AG09319 (cell line): ENCODE data around the gene ATXN7L1.

ENCODE experiments used
- DNase-seq: peaks from one replicate; pipeline ENCODE4 v3.0.0-alpha.2; 2010; ENCODE audit warnings: low read depth; ENCODE audit errors: extremely low read depth
- TF ChIP-seq, protein P1 (sequence below): IDR thresholded peaks from 2 replicates; pipeline ENCODE4 v1.5.1; 2011; ENCODE audit warnings: low read depth, mild to moderate bottlenecking, inconsistent platforms, low read length, moderate library complexity

ATXN7L1 gene

DNA sequence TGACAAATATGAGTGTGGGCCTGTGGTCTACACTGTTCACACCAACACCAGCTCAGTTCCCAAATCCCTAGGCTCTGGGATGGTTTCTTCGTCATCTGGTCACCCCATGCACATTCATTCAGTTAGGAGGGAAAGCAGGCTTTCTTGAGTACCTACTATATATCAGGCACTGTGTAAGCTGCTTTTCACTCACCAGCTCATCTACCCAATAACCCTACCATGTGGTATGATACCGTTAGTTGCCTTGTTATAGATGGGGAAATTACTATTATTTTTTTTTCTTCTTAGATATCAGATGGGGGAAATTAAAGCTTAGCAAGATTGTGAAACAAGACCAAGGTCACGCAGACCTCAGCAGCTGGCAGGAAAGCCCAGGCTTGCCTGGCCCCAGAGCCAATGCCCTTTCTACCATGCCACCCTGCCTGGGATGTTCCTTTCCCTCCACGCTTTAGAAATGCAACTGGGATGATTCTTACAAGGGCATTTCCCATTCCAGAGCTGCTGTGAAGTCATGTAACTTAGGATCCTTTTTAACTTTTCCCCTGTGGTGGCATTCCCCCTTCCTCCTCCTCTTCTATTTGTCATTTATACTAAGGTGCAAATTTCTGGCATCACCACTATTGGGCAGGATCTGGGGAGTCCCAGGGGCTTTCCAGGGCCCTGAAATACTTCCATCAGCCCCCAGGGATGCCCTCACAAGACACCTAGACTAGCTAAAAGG, 202.0 kb downstream of the ATXN7L1 start:
- DNase-seq = no peak
- TF ChIP-seq, protein P1, sequence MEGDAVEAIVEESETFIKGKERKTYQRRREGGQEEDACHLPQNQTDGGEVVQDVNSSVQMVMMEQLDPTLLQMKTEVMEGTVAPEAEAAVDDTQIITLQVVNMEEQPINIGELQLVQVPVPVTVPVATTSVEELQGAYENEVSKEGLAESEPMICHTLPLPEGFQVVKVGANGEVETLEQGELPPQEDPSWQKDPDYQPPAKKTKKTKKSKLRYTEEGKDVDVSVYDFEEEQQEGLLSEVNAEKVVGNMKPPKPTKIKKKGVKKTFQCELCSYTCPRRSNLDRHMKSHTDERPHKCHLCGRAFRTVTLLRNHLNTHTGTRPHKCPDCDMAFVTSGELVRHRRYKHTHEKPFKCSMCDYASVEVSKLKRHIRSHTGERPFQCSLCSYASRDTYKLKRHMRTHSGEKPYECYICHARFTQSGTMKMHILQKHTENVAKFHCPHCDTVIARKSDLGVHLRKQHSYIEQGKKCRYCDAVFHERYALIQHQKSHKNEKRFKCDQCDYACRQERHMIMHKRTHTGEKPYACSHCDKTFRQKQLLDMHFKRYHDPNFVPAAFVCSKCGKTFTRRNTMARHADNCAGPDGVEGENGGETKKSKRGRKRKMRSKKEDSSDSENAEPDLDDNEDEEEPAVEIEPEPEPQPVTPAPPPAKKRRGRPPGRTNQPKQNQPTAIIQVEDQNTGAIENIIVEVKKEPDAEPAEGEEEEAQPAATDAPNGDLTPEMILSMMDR = no peak

DNA sequence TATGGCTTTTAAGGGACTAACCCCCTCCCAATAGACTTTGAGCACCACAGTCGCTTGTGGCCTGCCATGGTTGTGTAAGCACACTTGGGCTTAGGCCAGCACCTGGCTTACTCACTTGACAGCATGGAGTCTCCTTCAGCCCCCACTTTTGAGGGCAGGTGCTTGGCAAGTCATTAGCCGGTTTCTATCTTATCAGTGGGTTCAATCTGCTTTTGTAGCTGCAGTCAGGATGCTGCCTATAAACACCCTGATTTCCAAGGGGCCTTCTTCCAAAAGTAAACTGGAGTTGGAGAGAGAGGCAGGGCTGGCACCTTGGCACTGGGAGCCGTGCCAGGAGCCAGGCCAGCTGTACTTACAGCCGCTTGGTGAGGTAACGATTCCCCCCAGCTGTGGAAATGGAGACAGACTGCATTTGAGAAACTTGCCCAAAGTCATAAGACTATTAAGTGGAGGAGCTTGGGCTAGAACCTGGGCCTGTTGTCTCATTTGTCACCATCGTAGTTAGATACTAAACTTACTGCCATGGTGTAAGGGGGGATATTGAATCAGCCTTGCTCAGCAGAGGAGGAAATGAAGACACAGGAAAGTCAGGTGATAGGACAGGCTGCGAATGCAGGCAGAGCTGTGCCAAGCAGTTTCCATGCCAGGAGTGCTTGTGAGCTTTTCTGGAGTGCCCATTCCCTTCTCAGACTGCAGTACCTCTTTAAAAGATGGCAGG, 202.9 kb downstream of the ATXN7L1 start:
- TF ChIP-seq, protein P1 = no peak
- no peak for DNase-seq

DNA sequence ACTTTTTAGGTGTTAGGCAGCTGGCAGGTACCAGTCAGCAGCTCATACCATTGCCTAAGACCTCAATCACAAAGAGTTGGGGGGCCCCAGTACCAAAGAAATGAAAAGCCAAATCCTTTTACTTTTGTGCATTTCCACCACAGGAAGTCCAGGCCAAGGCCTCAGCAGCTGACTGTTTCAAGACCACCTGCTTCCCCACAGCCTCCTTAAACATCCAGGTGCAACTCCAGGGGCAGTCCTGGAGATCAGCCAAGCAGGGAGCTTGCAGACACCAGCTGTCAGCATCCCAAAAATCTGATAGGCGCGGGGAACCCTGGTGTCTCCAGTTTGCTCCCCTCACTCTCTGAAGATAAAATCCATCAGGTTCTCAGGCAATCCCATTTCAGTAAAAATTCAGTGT, 203.6 kb downstream of the ATXN7L1 start:
- TF ChIP-seq, protein P1 = no peak
- no peak for DNase-seq

DNA sequence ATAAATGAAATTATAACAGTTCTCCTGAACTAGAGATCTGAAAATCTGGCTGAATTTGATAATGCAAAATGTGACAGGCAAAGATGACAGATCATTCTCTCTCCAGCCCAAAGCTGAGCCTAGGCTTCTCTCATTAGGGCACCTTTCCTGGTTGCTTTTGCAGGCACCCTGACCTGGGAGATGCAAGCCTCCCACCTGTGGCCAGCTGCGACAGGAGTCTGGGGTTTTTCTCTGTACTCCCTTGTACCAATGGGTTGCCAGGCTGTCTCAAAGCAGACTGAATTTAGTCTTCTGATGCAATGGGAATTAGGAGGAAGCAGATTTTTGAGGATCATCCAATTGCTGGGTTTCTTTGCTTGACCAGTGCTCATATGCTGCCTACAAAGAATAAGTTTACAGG, 210.1 kb downstream of the ATXN7L1 start:
- no peak for DNase-seq
- TF ChIP-seq, protein P1 = no peak

DNA sequence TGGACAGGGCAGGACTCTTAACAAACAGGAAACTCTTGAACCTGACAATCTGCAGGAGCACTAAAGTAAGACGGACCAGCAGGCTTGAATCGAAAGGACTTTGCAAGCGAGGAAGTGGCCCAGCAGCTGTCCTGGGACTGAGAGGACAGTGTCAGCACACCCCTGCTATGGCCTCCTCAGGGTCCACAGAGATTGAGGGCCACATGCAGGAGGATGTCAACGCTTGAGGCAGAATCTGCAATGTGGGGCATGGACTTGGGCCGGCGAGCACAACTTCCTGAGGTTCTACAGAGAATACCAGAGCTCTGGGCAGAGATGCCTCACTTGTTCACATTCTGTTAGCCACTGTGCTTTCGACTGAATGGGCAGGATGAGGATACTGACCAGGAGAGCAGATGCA, 210.7 kb downstream of the ATXN7L1 start:
- no peak for DNase-seq
- TF ChIP-seq, protein P1 = no peak

DNA sequence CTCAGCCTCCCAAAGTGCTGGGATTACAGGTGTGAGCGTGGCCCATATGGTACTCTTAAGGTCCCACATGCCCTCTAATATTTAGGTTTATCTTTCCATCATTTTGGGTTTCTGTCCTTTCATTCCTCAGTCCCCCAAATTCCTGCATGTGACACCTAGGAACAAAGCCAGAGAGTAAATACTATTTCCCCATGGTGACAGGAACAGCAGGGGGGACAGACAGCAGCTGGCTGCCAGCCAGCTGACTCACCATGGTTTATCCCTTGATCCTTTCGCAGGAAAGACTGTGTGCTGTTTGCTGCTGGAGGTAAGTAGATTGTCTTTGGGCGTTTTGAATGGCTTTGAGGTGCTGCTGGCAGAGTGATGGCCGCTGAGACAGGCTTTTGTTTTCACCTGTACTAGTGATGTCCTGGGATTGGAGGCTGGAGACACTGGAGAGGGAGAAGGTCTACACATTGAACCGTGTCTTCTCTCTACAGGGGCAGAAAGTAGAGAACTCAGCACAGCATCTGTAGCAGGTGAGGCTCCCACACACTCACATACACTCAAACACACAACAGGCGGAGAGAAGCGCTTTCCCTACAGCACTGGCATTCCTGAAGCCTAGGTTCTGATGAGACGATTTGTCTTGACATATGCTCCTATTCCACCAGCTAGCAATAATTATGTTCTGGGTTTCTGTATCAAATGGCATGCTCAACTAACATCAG, 211.4 kb downstream of the ATXN7L1 start:
- TF ChIP-seq, protein P1 = no peak
- no peak for DNase-seq

DNA sequence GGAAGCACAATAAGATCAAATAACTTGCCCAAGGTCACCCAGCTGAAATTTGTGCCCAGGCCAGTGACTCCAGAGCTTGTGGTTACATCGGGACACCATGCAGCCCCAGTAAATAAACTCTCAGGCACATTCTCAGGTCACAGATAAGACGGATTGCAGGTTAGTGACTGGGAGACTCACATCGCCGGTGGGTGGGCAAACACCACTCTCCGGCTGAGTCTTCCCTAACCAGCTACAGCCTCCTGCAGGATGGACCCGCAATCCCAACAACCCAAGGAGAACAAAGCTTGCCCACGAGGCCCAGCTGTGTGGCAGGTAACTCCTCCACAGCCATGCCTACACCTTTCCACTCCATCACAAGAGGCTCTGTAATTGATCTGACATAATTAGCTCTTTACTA, 213.4 kb downstream of the ATXN7L1 start:
- TF ChIP-seq, protein P1 = no peak
- DNase-seq = no peak
